HEK293 (cell line): ENCODE data around the gene SPINDOC.

Experiments used
- CTCF ChIP-seq: fragments of 450-650 bp; formaldehyde crosslinking; IDR thresholded peaks from 2 replicates; pipeline ENCODE4 v1.5.1; 2016; ENCODE audit warnings: missing biosample characterization, missing genetic modification characterization
- KLF9 ChIP-seq: fragments of 450-650 bp; formaldehyde crosslinking; IDR thresholded peaks from 2 replicates; pipeline ENCODE4 v1.5.1; 2016; ENCODE audit warnings: missing biosample characterization, missing genetic modification characterization, low read depth
- SALL2 ChIP-seq: fragments of 450-650 bp; formaldehyde crosslinking; IDR thresholded peaks from 2 replicates; pipeline ENCODE4 v1.5.0; 2017; ENCODE audit warnings: missing biosample characterization, mild to moderate bottlenecking, missing genetic modification characterization, borderline replicate concordance
- ZNF10 ChIP-seq: fragments of 450-650 bp; formaldehyde crosslinking; IDR thresholded peaks from 2 replicates; pipeline ENCODE4 v1.5.1; 2017; ENCODE audit warnings: missing biosample characterization, missing genetic modification characterization
- ZNF239 ChIP-seq: fragments of 450-650 bp; formaldehyde crosslinking; IDR thresholded peaks from 2 replicates; pipeline ENCODE4 v1.5.1; 2016; ENCODE audit warnings: missing biosample characterization, missing genetic modification characterization
- ZNF560 ChIP-seq: fragments of 450-650 bp; formaldehyde crosslinking; IDR thresholded peaks from 2 replicates; pipeline ENCODE4 v1.5.1; 2017; ENCODE audit warnings: missing biosample characterization, missing genetic modification characterization, borderline replicate concordance
- ZNF707 ChIP-seq: fragments of 450-650 bp; formaldehyde crosslinking; IDR thresholded peaks from 2 replicates; pipeline ENCODE4 v1.5.1; 2016; ENCODE audit warnings: missing biosample characterization, missing genetic modification characterization
- ZNF785 ChIP-seq: fragments of 450-650 bp; formaldehyde crosslinking; IDR thresholded peaks from 2 replicates; pipeline ENCODE4 v1.5.1; 2016; ENCODE audit warnings: missing biosample characterization, missing genetic modification characterization

GRCh38 chr11:63845303-63845702 lies 32.0 kb downstream of the SPINDOC start:
- TF ChIP-seq CTCF (tag by site-specific recombination) (no peak), ZNF239 (tag by site-specific recombination) (no peak), ZNF785 (tag by site-specific recombination) (no peak), KLF9 (no peak), ZNF707 (tag by site-specific recombination) (no peak), ZNF560 (no peak), ZNF10 (no peak), SALL2 (tag by site-specific recombination) (no peak)
